KBM-7 (cell line): ENCODE results near the gene RRP1B.

ENCODE experiments used
- DNase-seq: peaks from one replicate; pipeline ENCODE4 v3.0.0-alpha.2; 2015
- in situ Hi-C: fragments of 300-500 bp; cut with MboI; formaldehyde crosslinking; loops from 2 replicates; pipeline ENCODE4 v1.14.3; 2020; ENCODE audit warnings: low sequenced_read_pairs, low pct_unique_long_range_greater_than_20kb, mixed read lengths

RRP1B gene

DNA sequence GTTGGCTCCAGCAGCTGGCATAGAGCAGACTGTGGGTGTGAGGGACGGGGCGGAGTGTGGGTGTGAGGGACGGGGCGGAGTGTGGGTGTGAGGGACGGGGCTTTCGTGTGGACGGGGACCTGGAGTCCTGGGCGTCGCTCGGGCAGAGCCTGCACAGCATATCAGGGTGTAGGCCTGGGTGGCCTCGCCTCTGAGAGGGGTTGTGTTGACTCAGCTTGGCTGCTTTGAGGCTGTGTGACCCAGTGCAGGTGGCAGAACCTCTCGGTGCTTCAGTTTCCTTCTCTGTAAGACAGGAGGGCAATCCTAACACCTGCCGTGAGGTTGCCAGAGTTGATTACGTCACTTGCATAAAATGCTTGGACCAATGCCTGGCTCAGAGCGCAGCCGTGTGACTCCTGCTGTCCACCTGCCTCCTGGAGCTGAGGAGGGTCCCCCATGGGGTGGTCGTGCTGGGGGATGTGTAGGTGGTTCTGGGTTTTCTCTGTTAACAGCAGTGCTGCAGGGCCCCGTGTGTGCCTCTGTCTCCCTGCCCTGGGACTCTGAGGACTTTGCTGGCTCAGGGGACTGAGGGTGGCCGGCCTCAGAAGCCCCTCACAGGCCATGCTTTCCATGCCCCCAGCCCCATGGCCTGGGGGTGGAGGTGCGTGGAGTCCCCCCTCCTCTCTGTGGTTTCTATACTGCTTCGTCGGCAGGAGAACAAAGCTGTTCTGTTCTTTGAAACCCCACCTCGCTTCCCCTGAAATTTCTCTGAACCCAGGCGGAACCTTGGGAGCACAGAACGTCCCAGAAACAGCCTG lies 75.0 kb downstream of the RRP1B start:
- DNase-seq, result no peak

DNA sequence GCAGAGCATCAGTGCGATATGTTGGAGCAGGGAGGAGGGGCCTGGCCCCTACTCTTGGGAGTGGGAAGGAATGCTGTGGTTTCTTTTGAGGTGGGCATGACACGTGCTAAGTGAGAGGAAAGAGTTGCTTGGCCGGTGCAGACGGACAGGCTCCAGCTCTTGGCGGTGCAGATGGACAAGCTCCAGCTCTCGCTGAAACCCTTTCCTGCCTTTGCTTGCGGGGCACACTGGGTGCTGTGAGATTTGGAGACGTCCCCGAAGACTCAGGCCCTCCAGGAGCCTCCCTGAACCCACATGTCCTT lies 75.5 kb downstream of the RRP1B start:
- in situ Hi-C loops, result loop anchor here (25.0 kb wide), 1 partner anchor 727 kb away; the partner anchor contains the start of gene LRRC3
- DNase-seq, result no peak

More for the DNA sequence above, 75.0 kb downstream of the RRP1B start:
- in situ Hi-C loops, result loop anchor here (25.0 kb wide), 1 partner anchor 728 kb away; the partner anchor contains the start of gene LRRC3

DNA sequence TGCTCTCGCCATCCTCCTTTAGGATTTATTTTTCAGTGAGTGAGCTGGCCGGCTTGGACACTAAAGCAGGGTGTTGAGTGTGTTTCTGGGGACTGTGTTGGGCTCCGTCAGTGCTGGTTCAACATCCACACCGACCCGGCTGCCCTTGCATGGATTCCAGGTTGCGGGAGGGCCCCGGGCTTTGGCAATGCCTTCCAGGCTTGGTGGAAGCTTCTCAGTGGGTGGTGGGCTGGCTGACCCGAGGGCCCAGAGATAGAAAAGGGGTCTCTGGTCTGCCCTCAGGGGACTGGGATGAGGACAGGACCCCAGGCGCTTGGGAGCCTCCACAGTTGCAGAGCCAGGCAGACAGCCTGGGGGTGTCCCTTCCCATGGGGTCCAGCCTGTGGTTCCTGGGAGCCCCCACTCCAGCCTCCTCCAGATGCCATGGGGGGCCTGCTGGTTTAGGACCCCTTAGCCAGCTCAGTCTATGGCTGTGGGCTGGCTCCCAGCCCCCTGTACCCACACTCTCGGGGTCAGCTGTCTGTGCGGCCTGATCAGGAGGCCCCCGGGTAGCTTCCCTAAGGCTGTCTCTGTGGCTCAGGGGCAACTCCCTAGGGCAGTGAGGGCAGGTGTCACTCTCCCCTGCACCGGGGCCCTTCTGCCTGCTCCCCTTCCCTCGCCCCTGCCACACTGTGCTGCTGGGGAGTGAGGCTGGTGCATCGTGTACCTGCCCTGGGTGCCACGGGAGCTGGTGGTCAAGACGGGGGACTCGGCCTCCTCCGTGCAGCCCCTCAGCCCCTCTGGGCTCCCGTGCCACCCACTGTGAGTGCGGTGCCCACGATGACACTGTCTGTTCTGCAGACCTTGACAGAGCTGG lies 76.1 kb downstream of the RRP1B start:
- no peak for DNase-seq
- in situ Hi-C loops, result loop anchor here (25.0 kb wide), 1 partner anchor 727 kb away; the partner anchor contains the start of gene LRRC3

DNA sequence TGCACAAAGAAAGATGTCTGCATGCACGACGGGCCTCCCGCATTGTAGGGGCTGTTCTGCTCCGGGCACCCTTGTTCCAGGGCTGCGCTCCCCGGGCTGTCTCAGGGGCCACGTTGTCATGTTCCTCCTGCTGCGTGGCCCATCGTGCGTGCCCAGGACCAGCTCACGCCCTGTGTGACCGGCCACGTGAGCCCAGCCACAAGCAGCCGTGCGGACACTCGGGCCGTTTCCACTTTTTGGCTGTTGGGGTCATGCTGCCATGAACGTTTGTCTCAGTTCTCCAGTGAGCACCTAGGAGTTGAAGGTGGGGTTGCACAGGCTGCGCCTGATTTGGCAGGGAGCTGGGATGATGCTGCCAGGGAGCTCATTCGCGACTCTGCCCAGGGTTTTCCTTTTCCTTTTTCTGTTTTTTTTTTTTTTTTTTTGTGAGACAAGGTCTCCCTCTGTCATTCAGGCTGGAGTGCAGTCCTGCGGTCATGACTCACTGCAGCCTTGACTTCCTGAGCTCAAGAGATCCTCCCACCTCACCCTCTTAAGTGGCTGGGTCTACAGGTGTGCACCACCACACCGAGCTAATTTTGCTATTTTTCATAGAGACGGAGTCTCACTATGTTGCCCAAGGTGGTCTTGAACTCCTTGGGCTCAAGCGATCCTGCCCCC lies 77.0 kb downstream of the RRP1B start:
- DNase-seq, result no peak
- in situ Hi-C loops, result loop anchor here (25.0 kb wide), 1 partner anchor 726 kb away; the partner anchor contains the start of gene LRRC3

DNA sequence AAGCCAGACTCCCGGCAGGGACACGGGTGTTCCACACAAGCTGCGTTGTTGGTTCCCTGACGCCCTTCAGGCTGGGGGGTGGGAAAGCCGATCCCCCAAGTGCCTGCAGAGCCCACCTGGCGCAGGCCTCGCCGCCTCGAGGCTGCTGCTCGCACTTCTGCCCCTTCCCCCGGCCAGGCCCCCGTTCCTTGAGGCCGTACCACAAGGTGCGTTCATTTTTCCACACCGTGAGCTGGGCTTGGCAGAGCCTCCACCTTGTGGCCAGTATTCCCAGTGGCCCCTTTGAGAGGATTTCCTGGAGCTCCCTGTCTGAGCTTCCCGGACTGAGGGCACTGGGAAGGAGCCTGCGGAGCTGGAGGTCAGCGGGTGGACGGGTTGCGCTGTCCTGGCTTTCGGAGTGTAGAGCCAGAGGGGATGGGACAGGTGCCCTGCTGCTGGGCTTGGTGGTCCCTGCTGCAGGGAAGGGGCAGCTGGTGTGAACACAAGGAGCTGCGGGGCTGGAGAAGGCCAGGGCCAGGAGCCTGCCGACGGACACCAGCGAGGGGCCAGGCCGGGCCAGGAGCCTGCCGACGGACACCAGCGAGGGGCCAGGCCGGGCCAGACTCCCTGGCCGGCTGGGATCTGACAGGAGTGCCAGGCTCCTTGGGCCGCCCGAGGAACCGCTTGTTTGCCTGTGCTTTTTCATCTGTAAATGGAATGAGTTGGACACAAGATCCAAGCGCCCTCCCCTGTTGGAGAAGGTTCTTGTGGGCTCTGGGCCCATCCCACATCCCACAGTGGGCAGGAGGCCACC lies 78.0 kb downstream of the RRP1B start:
- in situ Hi-C loops, result loop anchor here (25.0 kb wide), 1 partner anchor 725 kb away; the partner anchor contains the start of gene LRRC3
- no peak for DNase-seq

DNA sequence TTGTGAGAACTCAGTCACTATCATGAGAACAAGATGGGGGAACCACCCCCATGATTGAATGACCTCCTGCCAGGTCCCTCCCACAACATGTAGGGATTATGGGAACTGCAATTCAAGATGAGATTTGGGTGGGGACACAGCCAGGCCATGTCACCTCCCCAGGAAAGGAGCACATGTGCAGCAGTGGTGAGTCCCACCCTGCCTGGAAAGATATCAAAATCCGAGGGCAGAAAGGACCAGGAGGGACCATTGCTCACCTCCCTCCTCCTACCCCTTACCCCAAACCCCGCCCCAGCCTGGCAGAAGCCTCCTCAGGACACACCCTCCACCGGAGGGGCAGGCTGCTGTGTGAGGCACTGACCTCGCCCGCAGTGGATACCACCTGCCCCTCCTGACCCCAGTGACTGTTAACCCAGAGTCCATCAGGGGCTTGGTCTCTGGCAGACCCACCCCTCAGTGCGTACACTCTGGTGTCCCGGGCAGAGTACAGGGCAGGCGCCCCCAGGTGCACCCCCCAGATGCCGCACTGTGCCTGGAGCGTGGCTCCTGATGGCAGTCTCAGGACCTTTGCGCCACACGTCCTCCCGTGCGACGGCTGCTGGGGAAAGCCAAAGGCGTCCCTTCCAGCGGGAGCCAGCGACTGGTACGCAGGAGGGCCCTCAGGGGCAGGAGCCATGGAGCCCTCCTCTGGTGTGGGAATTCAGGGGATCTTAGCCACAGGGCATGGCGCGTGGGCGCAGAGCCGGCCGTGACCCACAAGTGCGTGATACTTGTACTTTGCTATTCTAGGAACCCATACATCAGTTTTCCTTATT lies 80.5 kb downstream of the RRP1B start:
- no peak for DNase-seq
- in situ Hi-C loops, result loop anchor here (25.0 kb wide), 1 partner anchor 722 kb away; the partner anchor contains the start of gene LRRC3

DNA sequence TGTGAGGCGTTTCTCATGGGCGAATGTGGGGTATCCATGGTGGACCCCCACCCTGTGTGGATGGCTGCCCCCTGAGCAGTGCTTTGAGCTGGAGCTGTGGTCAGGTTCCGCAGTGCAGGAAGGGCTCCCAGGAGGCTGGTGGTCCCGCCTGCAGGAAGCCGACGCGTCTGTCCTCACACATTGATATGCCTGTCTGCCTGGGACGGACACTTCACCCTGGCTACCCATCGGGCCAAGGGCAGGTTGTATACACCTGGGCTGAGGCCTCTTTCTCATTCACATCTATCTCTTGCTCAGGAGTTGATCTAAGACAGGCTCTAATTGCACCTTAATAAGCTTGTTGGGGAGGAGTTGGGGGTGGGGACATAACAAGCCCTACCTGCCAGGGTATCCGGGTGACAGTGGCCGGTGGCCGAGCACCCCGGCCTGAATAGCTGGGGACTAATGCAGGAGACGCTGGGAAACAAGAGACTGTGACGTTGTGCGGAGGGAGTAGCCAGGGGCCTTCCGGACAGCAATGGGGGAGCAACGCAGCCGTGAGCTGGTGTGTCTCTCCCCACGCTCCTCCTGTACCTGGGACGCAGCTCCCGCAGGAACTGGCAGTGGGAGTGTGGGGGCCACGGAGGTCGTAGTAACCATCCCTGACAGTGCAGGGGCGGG lies 81.3 kb downstream of the RRP1B start:
- in situ Hi-C loops, result loop anchor here (25.0 kb wide), 1 partner anchor 722 kb away; the partner anchor contains the start of gene LRRC3
- DNase-seq, result no peak

DNA sequence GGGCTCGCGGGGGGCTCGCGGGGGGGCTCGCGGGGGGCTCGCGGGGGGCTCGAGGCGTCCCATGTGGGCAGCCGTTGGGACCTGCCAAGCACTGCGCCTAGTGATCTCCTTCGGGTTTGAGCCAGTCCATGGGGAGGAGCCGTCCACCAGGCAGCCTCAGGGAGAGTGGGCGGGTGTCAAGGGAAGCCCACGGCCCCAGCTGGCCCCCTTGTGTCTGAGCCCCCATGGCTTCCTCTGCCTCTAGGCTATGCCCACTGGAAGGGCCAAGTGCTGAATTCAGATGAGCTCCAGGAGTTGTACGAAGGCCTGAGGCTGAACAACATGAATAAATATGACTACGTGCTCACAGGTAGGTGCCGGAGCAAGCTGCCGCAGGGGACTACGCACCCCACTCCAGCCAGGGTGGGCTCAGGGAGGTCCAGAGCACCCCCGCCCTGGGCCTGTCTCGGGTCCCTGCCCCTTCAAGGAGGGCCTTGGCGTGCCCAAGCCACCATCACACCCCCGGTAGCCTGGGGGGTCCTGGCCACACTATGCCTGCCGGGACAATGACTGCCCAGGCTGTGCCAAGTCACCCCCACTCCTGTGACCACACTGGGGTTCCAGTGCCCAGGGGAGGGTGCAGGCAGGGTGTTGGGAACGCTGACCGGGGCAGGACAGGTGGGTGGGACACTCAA lies 82.2 kb downstream of the RRP1B start:
- no peak for DNase-seq
- in situ Hi-C loops, result loop anchor here (25.0 kb wide), 1 partner anchor 721 kb away; the partner anchor contains the start of gene LRRC3

DNA sequence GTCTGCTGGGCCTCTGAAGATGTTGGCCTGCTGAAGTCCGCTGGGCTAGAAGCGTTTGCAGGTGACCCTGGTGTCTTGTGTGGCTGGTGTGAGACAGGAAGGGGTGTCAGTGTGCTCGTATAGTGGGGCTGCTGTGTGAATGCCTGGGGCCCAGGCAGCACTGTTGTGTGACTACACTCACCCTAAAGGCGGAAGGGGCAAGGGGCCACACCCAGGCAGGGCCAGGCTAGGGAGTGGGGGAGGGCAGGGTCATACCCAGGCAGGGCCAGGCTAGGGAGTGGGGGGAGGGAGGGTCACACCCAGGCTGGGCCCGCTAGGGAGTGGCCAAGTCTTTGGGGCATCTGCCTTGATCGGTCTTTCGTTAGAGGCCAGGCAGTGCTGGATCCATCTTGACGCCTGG lies 84.6 kb downstream of the RRP1B start:
- no peak for DNase-seq
- in situ Hi-C loops, result loop anchor here (25.0 kb wide), 1 partner anchor 718 kb away; the partner anchor contains the start of gene LRRC3

DNA sequence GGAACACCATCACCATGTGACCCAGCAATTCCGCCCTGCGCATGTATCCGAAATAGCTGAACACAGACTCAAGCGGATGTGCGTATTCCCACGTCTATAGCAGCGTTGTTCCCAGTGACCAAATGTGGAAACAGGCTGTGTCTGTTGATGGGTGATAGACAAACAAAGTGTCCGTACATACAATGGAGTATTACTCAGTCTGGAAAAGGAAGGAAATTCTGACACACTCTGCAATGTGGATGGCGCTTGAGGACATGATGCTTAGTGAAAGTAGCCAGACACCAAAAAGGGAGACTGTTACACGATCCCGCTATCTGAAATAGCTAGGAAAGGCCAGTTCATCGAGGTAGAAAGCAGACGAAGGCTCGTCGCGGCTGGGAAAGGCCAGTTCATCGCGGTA lies 85.4 kb downstream of the RRP1B start:
- no peak for DNase-seq
- in situ Hi-C loops, result loop anchor here (25.0 kb wide), 1 partner anchor 718 kb away; the partner anchor contains the start of gene LRRC3
